Left ventricle myocardium superior (tissue), 1 donor: ENCODE results near the gene STXBP1. TPM values are rescaled to one million over a fixed set of nuclear protein-coding genes. Genes with fewer than 3 reads are reported as not detected.
"Not testable (repeated sequence)": the region's sequence is repeated elsewhere in the genome, so short reads cannot be mapped to it uniquely, and the experiment has no call there.

ENCODE experiments used
- ATAC-seq: fragments of 200-7000 bp; cut with Tn5 transposase; one replicate; pipeline ENCODE4 v1.9.1; 2020; ENCODE audit warnings: mild to moderate bottlenecking, moderate library complexity
- DNase-seq: peaks from one replicate; pipeline ENCODE4 v3.0.0-alpha.2; 2020
- intact Hi-C: fragments of 100-400 bp; cut with micrococcal nuclease; formaldehyde crosslinking; loops from one replicate; pipeline ENCODE4 v1.11.0; 2022
- total RNA-seq: library from RNA; stranded (reverse); fragmentation: NEBNext Ultra II Directional; extraction: Animal tissue kit (Norgen Biotek cat#: 25700); gene quantifications from one replicate; pipeline ENCODE4 v1.2.1, GENCODE V29; 2021
- donor health status: DM: no; HTN: yes; CAD: no; lungs with severe emphysema.

STXBP1 gene
- total RNA-seq, 1 donor from 2014 or later: 49.4 TPM

DNA sequence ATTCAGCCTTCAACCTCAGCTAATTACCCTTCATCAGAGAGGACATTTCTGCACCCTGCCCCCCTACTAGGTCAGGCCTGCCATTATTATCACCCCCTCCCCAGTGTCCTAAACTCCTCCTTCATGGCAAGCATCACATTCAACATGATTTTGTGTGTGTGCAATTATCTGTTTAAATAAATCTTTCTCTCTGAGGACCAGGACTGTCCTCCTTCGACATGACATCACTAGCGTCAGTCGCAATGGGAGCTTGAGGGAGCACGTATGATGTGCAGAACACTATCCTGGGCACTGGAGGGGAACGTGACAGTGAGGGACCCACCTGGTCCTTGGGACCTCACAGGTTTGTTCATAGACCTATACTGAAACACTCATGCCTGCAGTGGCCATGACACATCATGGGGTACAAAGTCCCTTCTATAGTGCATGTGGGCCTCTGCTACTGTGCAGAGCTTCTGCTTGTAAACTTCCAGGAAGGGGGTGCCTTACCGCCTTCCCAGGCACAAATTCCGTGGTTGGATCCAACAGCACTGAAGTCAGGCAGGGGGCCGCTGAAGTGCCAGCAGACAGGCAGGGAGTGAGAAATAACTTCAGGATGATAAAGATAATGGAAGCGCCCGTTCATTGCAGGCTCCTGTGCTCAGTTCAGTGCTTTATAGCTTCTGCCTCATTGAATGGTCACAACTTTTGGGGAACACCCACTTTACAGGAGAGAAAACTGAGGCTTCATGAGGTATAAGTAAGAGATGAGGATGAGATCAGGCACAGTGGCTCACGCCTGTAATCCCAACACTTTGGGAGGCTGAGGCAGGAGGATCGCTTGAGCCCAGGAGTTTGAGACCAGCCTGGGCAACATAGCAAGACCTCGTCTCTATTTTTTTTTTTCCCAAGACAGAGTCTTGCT lies 36.0 kb upstream of the STXBP1 start:
- intact Hi-C loops: no loop called here
- DNase-seq (no peak), ATAC-seq (no peak)

DNA sequence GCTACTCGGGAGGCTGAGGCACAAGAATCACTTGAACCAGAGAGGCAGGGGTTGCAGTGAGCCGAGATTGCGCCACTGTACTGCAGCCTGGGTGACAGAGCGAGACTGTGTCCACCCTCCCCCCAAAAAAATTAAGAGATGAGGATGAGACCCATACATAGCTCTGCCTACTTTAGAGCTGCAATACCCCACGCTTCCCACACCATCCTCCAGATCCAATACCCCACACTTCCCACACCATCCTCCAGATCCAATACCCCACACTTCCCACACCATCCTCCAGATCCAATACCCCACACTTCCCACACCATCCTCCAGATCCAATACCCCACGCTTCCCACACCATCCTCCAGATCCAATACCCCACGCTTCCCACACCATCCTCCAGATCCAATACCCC lies 34.9 kb upstream of the STXBP1 start:
- ATAC-seq, DNase-seq, intact Hi-C loops: not testable (repeated sequence)

DNA sequence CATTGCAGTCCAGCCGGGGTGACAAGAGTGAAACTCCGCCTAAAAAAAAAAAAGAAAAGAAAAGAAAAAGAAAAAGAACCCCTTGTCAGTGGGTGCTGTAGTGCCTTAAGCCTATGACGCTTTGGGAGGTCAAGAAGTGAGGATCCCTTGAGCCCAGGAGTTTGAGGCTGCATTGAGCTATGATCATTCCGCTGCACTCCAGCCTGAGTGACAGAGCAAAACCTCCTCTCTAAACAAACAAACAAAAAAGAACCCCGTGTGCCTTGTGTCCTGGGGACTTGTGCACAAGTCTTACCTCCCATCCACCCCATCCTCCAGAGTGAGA lies 33.5 kb upstream of the STXBP1 start:
- DNase-seq: no peak
- intact Hi-C loops: no loop called here
- no peak for ATAC-seq

- intact Hi-C loops: no loop called here
- DNase-seq (peak; percentile 84), ATAC-seq (peak; percentile 92)
Measured at GRCh38 chr9:127578952-127579853, 32.9 kb upstream of the STXBP1 start.

- no peak for ATAC-seq
- peak; percentile 46 for DNase-seq
- intact Hi-C loops: loop anchor here (10.0 kb wide), 1 partner anchor 46 kb away; no protein-coding TSS in a partner anchor
Measured at GRCh38 chr9:127580366-127580765, 31.7 kb upstream of the STXBP1 start.

DNA sequence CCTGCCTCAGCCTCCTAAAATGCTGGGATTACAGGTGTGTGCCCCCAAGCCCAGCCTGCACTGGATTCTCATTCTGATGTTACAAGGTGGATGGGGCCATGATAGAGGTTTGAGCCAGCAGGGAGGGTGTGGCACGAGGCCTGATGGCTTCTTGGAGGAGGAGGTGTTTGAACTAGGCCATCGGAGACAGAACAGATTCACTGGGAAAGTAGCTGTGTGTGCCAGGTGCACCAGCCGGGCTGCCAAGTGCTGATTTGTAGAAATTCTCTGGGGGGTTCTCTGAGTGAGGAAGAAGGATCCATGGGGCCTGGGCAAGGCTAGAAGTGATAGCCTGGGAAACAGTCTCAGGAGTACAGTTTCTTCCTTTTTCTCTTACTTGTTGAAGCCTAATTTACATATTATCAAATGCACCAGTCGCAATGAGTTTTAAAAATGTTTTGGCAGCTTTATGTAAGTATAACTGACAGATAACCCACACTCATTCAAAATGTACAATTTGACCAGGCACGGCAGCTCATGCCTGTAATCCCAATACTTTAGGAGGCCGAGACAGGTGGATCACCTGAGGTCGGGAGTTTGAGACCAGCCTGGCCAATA lies 31.1 kb upstream of the STXBP1 start:
- intact Hi-C loops: loop anchor here (10.0 kb wide), 1 partner anchor 46 kb away; no protein-coding TSS in a partner anchor
- DNase-seq (no peak), ATAC-seq (no peak)

DNA sequence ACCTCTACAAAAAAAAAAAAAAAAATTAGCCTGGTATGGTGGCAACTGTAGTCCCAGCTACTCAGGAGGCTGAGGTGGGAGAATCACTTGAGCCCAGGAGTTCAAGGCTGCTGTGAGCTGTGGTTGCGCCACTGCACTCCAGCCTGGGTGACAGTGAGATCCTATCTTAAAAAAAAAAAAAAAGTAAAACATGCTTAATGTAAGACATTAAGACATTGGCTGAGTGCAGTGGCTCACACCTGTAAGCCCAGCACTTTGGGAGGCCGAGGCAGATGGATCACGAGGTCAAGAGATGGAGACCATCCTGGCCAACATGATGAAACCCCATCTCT lies 27.6 kb upstream of the STXBP1 start:
- not testable (repeated sequence) for ATAC-seq, DNase-seq
- intact Hi-C loops: loop anchor here (10.0 kb wide), 1 partner anchor 50 kb away; no protein-coding TSS in a partner anchor

DNA sequence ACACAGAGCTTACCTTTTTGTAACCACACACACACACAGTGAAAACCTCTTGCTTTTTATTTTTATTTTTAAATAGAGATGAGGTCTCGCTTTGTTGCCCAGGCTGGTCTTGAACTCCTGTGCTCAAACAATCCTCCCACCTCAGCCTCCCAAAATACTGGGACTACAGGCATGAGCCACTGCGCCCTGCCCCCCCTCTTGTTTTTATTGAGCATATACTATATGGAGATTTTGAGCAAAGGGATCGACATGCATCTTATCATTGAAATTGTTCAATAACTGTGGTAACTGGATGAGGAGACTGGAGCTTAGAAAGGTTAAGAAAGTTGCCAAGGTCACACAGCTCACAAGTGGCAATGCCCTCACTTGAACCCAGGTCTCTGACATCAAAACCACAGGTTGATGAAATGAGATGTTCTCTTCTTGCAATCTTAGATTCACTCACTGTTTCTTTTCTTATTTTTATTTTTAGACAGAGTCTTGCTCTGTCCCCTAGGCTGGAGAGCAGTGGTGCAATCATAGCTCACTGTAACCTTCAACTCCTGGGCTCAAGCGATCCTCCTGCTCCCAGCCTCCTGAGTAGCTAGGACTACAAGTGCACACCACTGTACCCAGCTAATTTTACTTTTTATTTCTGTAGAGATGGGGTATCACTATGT lies 26.8 kb upstream of the STXBP1 start:
- DNase-seq (no peak), ATAC-seq (no peak)
- intact Hi-C loops: loop anchor here (1.0 to 10.0 kb wide), 3 partner anchors 50 to 337 kb away; no protein-coding TSS in a partner anchor

DNA sequence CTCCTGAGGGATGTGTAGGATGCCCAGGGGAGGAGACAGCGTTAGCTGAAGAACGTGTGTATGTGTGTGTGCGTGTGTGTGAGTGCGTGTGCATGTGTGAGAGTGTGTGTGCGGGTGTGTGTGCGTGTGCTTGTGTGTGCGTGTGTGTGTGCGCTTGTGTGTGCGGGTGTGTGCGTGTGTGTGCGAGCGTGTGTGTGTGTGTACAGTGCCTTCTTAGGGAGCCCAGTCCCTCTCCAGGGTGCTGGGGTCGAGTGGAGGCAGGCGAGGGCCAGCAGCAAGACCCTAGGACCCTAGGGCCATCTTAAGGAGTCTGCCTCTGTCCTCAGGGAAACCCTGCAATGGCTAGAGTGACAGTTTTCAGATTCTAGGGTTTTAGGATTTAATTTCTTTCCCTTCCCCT lies 26.0 kb upstream of the STXBP1 start:
- intact Hi-C loops: loop anchor here (5.0 to 10.0 kb wide), 2 partner anchors 51 to 336 kb away; no protein-coding TSS in a partner anchor
- peak; percentile 33 for ATAC-seq
- DNase-seq: no peak

DNA sequence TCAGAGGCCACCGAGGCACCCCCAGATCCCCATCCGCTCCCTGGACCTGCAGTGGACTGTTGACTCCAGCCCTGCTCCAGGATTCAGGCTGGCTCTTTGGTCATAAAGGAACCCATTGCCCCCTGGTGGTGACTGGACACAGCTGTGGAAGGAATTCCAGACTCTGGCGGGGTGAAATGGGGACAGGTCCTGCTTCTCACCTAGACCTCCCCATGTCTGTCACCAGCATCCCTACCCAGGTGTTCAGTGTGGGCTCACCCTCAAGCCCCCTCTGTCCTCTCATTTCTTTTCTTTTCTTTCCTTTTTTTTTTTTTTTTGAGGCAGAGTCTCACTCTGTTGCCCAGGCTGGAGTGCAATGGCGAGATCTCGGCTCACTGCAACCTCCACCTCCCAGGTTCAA lies 25.5 kb upstream of the STXBP1 start:
- peak; percentile 77 for DNase-seq
- intact Hi-C loops: loop anchor here (5.0 to 10.0 kb wide), 2 partner anchors 52 to 336 kb away; no protein-coding TSS in a partner anchor
- ATAC-seq: peak; percentile 92

DNA sequence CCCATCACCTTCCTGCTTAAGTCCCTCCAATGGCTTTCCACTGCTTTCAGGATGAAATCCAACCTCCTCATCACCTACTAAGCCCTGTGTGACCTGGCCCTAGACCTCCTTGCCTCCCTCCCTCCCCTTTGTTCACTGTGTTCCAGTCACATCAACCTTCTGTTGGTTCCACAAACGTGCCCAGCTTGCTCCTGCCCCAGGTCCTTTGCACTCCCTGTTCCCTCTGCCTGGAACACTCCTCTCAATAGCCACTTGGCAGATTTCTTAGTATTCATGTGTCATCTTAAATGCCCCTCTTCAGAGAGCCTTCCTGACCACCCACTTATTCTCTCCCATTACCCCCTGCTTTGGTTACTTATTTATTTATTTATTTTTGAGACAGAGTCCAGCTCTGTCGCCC lies 24.1 kb upstream of the STXBP1 start:
- intact Hi-C loops: loop anchor here (5.0 to 10.0 kb wide), 2 partner anchors 53 to 334 kb away; no protein-coding TSS in a partner anchor
- DNase-seq (no peak), ATAC-seq (no peak)

DNA sequence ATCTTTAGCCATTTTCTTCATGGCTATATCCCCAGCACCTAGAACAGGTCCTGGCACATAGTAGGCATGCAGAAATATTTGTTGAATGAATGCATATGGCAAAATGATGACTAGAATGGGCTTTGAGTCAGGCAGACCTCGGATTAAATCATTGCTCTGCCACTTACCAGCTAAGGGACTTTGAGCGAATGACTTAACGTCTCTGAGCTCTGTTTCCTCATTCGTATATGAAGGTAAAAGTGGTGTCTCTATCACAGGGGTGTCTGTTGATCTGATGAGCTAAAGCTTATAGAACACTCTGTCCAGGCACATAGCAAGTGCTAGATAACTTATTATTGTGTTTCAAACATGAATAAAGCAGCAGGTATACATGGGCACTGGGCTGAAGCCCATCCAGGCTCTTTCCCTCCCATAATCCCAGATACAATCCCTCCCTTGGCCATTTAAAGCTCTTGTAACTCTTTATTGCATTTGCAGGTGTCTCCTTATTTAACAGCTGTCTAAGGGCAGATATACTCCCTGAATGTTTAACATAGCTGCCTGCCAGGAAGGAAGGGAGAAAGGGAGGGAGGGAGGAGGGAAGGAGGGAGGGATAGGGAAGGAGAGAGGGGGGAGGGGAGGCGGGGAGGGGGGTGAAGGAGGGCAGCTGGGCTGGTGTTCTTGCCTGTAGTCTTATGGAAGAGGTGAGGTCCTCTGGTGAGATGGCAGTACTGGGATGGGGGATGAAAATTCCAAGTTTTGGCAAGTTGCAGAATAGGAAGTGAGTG lies 23.2 kb upstream of the STXBP1 start:
- no peak for ATAC-seq
- intact Hi-C loops: loop anchor here (5.0 to 10.0 kb wide), 2 partner anchors 54 to 333 kb away; no protein-coding TSS in a partner anchor

GRCh38 chr9:127589955-127590370 lies 22.1 kb upstream of the STXBP1 start:
- DNase-seq (peak; percentile 56), ATAC-seq (peak; percentile 61)
- intact Hi-C loops: loop anchor here (5.0 to 10.0 kb wide), 3 partner anchors 55 to 332 kb away; partner anchors contain the start of gene TOR2A

More for the DNA sequence above, 23.2 kb upstream of the STXBP1 start:
- no peak for DNase-seq

GRCh38 chr9:127595611-127596010 lies 16.5 kb upstream of the STXBP1 start:
- DNase-seq (no peak), ATAC-seq (no peak)
- intact Hi-C loops: loop anchor here (10.0 kb wide), 1 partner anchor 139 kb away; the partner anchor contains the start of gene TOR2A

DNA sequence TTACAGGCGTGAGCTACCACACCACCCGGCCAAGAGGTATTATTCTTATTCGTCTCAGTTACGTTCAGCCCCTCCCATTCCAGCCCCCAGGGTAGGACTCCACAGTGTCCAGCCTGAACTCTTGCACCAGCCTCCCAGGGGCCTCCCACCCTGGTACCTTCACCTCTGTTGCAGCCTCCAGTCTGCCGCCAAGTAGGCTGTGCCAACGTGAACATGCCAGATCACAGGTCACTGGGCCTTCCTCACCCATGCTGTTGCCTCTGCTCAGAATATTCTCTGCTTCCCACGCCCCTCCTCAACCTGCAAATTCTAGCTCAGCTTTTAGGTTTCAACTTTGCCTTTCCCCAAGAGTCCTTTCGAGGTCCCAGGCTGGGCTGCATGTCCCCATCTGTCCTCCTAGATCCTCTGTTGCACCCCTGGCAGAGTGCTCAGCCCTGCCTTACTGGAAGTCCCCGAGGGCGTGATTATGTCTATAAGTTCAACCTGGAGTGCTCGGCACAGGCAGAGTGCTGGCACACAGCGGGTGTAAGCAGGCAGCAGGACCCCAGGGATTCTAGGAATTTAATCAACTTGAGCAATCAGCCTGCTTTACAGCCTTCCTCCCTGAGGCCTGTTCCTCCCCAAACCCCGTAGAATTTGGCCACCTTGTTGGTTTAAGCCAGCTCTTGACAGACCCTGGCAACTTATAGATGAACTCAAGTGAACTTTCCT lies 13.1 kb upstream of the STXBP1 start:
- ATAC-seq (no peak), DNase-seq (no peak)
- intact Hi-C loops: loop anchor here (10.0 kb wide), 1 partner anchor 136 kb away; the partner anchor contains the start of gene TOR2A

DNA sequence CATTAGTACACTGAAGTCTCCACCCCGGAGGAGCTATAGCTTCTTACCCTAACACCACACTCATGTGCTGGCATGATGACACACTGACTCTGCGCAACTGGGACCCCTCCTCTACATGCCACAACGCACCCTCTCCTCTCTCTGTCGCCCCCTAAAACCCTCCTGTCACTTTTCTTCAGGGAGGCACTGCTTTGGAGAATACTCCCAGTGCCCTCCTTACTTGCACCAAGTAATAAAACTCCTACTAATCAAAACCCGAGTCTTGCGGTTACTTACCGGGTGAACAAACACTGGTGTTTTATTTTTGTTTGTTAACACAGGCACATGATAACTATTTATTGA lies 12.6 kb upstream of the STXBP1 start:
- DNase-seq (no peak), ATAC-seq (no peak)
- intact Hi-C loops: loop anchor here (10.0 kb wide), 1 partner anchor 135 kb away; the partner anchor contains the start of gene TOR2A

- no peak for ATAC-seq
- intact Hi-C loops: no loop called here
- DNase-seq: no peak
Measured at GRCh38 chr9:127603226-127603625, 8.9 kb upstream of the STXBP1 start.
